ENCODE data around the gene PBX1. TPM values are rescaled to one million over a fixed set of nuclear protein-coding genes. Genes with fewer than 3 reads are reported as not detected.

Gene PBX1
- total RNA-seq, 4 donors from 2014 or later = 14.4 to 34.6 (median 22.0) TPM

- Histone ChIP-seq H3K9me3 (no peaks in the 10 kb centered on the region), H3K4me1 (peaks cover 7% of the 10 kb centered on the region), H3K36me3 (no peaks in the 10 kb centered on the region), H3K4me3 (no peak overlapping the region), H3K27me3 (no peaks in the 10 kb centered on the region), H3K27ac (no peak overlapping the region)
- TF ChIP-seq EP300 (IDR thresholded peaks at IDR 0.05) (no peak), CTCF (IDR thresholded peaks at IDR 0.05) (no peak), POLR2AphosphoS5 (IDR thresholded peaks at IDR 0.05) (no peak), POLR2A (IDR thresholded peaks at IDR 0.05) (no peak)
- no peak for DNase-seq (ENCODE audit: low spot score in 2 of 2)
- WGBS = 43% methylated on average over 2 of the region's 2 CpGs
Observed at GRCh38 chr1:164743976-164744375, 185.0 kb downstream of the PBX1 start.

GRCh38 chr1:164745736-164746135, 186.8 kb downstream of the PBX1 start:
- 97% methylated on average over 5 of the region's 5 CpGs for WGBS
- no peak for TF ChIP-seq POLR2A (IDR thresholded peaks at IDR 0.05)
- TF ChIP-seq EP300 (IDR thresholded peaks at IDR 0.05) = no peak
- no peak for TF ChIP-seq POLR2AphosphoS5 (IDR thresholded peaks at IDR 0.05)
- no peaks in the 10 kb centered on the region for H3K27me3 ChIP-seq
- no peak for DNase-seq (ENCODE audit: low spot score in 2 of 2)
- H3K4me3 ChIP-seq = no peak overlapping the region
- no peaks in the 10 kb centered on the region for H3K36me3 ChIP-seq
- H3K9me3 ChIP-seq = no peaks in the 10 kb centered on the region
- peaks cover 7% of the 10 kb centered on the region for H3K4me1 ChIP-seq
- no peak overlapping the region for H3K27ac ChIP-seq

- no peak overlapping the region for H3K27ac ChIP-seq
Observed at GRCh38 chr1:164746632-164747031, 187.6 kb downstream of the PBX1 start.

GRCh38 chr1:164748253-164748899, 189.4 kb downstream of the PBX1 start:
- peak overlapping the region; percentile 58 for H3K27ac ChIP-seq
- H3K4me1 ChIP-seq = peaks cover 26% of the 10 kb centered on the region

More at GRCh38 chr1:164746632-164747031, 187.6 kb downstream of the PBX1 start:
- Histone ChIP-seq H3K4me1 (peaks cover 9% of the 10 kb centered on the region), H3K9me3 (no peaks in the 10 kb centered on the region), H3K36me3 (no peaks in the 10 kb centered on the region), H3K27me3 (no peaks in the 10 kb centered on the region), H3K4me3 (no peak overlapping the region)
- TF ChIP-seq POLR2A (IDR thresholded peaks at IDR 0.05) = no peak
- WGBS = 72% methylated on average over 5 of the region's 5 CpGs
- DNase-seq (ENCODE audit: low spot score in 2 of 2) = no peak

GRCh38 chr1:164753521-164754077, 194.6 kb downstream of the PBX1 start:
- Histone ChIP-seq H3K9me3 (no peaks in the 10 kb centered on the region), H3K27me3 (no peaks in the 10 kb centered on the region), H3K4me1 (peaks cover 50% of the 10 kb centered on the region), H3K4me3 (peak overlapping the region; percentile 21), H3K27ac (peak overlapping the region; percentile 78), H3K36me3 (no peaks in the 10 kb centered on the region)
- DNase-seq (ENCODE audit: low spot score in 2 of 2) = no peak
- 58% methylated on average over 11 of the region's 11 CpGs for WGBS
- TF ChIP-seq POLR2AphosphoS5 (IDR thresholded peaks at IDR 0.05) (no peak), CTCF (IDR thresholded peaks at IDR 0.05) (no peak), EP300 (IDR thresholded peaks at IDR 0.05) (no peak), POLR2A (IDR thresholded peaks at IDR 0.05) (no peak)

More at GRCh38 chr1:164748253-164748899, 189.4 kb downstream of the PBX1 start:
- Histone ChIP-seq H3K4me3 (no peak overlapping the region), H3K27me3 (no peaks in the 10 kb centered on the region), H3K36me3 (no peaks in the 10 kb centered on the region), H3K9me3 (no peaks in the 10 kb centered on the region)
- TF ChIP-seq POLR2A (IDR thresholded peaks at IDR 0.05) (no peak), POLR2AphosphoS5 (IDR thresholded peaks at IDR 0.05) (peak in 2 of 3 donors; percentile 33 to 52)
- WGBS = 45% methylated on average over 10 of the region's 10 CpGs
- no peak for DNase-seq (ENCODE audit: low spot score in 2 of 2)

GRCh38 chr1:164754088-164754600, 195.2 kb downstream of the PBX1 start:
- TF ChIP-seq CTCF (IDR thresholded peaks at IDR 0.05) (no peak), POLR2A (IDR thresholded peaks at IDR 0.05) (no peak), EP300 (IDR thresholded peaks at IDR 0.05) (no peak), POLR2AphosphoS5 (IDR thresholded peaks at IDR 0.05) (no peak)
- Histone ChIP-seq H3K4me3 (peak overlapping the region; percentile 21), H3K27me3 (no peaks in the 10 kb centered on the region), H3K36me3 (no peaks in the 10 kb centered on the region), H3K9me3 (no peaks in the 10 kb centered on the region), H3K27ac (peak overlapping the region; percentile 78), H3K4me1 (peaks cover 50% of the 10 kb centered on the region)
- WGBS = 27% methylated on average over 8 of the region's 8 CpGs
- DNase-seq (ENCODE audit: low spot score in 2 of 2) = no peak
